ENCODE results near the gene CES4A.
"Not testable (repeated sequence)": the region's sequence is repeated elsewhere in the genome, so short reads cannot be mapped to it uniquely, and the experiment has no call there.

CES4A gene

DNA sequence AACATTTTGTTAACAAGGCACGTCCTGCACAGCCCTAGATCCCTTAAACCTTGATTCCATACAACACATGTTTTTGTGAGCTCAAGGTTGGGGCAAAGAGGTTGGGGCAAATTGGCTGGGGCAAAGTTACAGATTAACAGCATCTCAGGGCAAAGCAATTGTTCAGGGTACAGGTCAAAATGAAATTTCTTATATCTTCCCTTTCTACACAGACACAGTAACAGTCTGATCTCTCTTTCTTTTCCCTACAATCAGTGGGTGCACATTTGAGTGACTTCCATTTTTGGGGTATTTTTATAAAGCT lies 32.3 kb upstream of the CES4A start:
- DNase-seq (ENCODE audit: low spot score), result not testable (repeated sequence)

DNA sequence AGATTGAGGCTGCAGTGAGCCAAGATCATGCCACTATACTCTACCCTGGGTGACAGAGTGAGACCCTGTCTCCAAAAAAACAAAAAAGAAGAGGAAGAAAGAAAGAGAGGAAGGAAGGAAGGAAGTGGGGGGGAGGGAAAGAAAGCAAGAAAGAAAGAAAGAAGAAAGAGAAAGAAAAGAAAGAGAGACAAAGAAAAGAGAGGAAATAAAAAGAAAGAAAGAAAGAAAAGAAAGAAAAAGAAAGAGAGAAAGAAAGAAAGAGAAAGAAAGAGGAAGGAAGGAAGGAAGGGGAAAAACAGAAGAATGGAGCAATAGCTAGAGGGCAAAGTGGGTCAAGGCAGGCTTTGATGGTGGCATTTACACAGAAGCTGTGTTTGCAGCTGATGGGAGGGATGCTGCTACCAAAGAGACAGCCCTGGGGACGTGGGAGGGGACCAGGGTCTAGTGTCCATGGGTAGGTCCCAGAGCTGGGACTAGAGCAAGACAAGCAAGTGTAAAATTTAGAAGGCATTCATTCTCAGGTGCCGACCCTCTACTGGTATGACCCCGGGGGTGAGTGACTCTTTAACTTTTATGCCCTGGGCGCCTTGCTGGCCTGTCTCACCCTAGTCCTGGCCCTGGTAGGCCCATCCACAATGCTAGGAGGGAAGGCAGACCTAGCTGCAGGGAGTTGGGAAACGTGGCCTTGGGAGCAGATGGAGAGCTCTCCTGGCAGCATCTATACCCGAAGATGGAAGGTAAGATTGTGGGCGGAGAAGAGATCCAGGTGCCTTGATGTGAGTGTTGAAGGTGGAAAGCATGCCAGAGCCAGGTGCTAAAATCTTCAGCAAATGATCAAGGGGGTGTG lies 29.3 kb upstream of the CES4A start:
- DNase-seq (ENCODE audit: low spot score), result no peak

DNA sequence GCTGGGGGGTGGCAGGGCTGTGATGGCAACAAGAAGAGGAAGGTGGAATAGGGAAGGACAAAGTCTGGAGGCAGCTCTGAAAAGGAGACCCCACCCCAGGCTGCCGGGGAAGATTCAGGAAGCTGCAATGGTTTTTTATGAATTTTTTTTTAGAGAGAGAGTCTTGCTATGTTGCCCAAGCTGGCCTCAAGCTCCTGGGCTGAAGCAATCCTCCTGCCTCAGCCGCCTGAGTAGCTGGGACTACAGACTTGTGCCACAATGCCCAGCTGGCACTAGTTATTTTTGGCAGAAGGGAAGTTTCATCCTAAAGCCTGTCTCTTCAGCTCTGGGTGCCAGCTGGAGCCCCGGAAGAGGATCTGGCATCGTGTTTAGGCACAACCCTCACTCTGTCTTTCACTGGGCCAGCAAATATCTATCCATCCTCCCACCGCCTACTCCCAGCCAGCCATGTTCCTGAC lies 28.7 kb upstream of the CES4A start:
- no peak for DNase-seq (ENCODE audit: low spot score)

DNA sequence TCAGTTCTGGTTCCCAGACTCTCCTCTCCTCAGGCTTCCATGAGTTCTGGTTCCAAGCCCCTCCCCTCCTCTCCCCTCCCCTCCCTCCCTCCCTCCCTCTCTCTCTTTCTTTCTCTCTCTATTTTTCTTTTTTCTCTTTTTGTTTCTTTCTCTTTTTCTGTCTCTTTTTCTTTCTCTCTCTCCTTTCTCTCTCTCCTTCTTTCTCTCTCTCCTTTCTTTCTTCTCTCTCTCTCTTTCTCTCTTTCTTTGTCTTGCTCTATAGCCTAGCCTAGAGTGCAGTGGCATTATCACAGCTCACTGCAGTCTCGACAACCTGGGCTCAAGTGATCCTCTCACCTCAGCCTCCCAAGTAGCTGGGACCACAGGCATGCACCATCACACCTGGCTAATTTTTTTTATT lies 28.1 kb upstream of the CES4A start:
- DNase-seq (ENCODE audit: low spot score), result no peak

DNA sequence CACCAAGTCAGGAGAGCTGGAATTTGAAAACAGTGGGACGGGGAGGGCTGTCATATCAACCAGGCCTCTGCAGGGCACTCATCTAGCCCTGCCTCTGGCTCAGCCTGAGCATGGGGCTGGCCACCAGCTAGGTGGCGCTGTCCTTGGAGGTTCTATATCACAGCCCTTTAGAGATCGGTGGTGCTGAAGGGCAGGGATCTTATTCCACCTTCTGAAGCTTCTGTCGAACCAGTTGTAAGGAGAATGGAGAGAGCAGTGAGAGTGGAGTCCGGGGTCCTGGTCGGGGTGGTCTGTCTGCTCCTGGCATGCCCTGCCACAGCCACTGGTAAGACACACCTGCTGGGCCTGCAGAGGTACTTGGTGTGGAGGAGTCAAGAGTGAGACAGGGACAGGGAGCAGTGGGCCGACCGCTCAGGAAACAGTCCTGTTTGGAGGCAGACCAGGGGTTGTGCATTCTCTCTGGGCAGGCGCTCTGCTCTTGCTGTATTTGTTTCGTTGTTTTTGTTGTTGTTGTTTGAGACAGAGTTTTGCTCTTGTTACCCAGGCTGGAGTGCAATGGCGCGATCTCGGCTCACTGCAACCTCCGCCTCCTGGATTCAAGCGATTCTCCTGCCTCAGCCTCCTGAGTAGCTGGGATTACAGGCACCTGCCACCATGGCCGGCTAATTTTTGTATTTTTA lies 27.2 kb upstream of the CES4A start, which contains the start of gene CES3:
Gene CES3 (plus strand): TSS at position 202 of the 680 bp plus-strand sequence. CDS start 42 bp downstream, at position 244.
- peak; percentile 41 for DNase-seq (ENCODE audit: low spot score)

DNA sequence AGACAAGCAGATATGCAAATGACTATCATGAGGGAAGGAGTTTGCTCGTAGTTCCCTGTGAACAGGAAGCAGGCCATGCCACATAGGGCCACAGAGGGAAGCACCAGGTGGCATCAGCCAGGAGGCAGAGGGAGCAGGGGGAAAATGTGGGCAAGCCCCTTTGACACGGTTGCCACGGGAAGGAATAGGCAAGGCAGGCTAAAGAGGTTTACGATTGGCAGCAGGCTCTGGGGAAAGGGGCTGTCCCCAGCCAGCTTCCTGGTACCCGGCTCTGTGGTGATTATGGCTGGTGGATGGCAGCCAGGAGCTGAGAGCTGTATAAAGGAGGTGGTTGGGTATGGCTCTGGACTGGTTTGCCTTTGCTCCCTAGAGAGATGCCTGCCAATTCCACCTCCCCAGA lies 26.5 kb upstream of the CES4A start:
- no peak for DNase-seq (ENCODE audit: low spot score)

DNA sequence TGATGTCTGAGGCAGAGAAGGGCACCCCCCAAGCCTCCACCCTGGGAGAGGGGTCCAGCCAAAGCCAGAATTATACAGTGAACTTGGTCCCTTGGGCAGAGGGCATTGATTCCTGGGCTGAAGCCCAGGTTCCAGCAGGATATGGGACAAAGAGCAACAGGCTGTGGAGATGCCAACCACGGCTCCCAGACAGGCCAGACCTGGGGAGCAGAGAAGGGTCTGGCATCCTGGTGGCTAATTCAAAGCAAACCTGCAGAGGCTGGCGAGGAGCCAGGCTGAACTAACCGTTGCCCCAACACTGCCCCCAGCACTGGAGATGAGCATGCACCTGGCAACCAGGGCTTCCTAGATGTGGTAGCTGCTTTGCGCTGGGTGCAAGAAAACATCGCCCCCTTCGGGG lies 24.3 kb upstream of the CES4A start:
- DNase-seq (ENCODE audit: low spot score), result no peak

DNA sequence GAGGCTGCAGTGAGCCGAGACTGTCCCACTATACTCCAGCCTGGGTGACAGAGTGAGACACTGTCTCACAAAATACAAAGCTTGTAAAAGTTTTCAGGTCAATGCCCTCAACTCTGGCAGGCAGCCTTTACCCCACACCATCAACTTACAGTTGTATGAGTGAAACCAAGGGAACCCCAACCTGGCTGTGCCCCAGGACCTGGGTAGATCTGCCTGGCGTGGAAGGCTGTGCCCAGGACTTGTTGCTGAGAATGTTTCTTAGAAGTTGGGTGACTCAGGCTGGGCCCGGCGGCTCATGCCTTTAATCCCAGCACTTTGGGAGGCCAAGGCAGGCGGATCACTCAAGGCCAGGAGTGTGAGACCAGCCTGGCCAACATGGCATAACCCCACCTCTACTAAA lies 19.5 kb upstream of the CES4A start:
- DNase-seq (ENCODE audit: low spot score), result no peak

DNA sequence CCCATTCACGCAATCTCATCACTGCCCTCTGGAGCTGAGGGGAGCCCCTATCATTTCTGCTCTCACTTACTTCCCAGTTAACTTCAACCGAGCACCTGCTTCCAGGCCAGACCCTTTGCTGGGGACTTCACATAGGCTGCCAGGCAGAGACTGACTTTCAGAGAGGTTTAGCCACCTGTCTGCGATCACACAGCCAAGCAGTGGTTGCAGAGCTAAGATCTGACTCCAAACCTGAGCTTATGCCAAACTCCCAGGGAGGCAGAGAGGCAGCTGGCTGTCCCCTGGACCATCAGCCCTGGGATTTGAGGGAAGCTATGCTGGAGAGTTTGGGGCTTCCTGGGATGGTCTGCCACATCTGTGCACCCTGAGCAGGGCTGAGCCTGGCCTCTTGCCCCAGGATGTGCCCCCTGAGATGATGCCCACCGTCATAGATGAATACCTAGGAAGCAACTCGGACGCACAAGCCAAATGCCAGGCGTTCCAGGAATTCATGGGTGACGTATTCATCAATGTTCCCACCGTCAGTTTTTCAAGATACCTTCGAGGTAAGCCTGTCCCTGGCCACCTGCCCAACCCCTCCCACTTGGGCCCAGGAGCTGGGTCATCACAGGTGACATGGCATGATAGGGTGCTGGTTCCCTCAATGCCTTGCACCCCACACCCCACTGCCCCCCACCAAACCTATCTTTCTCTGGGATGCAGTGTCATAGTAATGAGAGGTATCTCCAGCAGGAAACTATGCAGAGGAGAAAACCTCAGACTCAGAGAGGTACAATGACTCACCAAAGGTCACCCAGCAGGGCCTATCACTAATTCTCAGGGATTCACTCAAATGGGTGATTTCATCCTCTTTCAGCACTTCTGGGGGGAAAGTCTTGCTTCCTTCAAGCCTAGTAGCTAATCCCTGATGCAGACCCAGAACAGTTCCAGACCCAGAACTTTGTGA lies 17.3 kb upstream of the CES4A start:
- no peak for DNase-seq (ENCODE audit: low spot score)

DNA sequence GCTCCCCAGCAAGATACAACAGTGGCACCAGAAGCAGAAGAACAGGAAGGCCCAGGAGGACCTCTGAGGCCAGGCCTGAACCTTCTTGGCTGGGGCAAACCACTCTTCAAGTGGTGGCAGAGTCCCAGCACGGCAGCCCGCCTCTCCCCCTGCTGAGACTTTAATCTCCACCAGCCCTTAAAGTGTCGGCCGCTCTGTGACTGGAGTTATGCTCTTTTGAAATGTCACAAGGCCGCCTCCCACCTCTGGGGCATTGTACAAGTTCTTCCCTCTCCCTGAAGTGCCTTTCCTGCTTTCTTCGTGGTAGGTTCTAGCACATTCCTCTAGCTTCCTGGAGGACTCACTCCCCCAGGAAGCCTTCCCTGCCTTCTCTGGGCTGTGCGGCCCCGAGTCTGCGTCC lies 15.4 kb upstream of the CES4A start:
- DNase-seq (ENCODE audit: low spot score), result no peak

DNA sequence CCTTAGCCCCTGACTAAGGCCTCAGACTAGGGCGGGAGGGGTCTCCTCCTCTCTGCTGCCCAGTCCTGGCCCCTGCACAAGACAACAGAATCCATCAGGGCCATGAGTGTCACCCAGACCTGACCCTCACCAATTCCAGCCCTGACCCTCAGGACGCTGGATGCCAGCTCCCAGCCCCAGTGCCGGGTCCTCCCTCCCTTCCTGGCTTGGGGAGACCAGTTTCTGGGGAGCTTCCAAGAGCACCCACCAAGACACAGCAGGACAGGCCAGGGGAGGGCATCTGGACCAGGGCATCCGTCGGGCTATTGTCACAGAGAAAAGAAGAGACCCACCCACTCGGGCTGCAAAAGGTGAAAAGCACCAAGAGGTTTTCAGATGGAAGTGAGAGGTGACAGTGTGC lies 14.7 kb upstream of the CES4A start:
- DNase-seq (ENCODE audit: low spot score), result no peak

DNA sequence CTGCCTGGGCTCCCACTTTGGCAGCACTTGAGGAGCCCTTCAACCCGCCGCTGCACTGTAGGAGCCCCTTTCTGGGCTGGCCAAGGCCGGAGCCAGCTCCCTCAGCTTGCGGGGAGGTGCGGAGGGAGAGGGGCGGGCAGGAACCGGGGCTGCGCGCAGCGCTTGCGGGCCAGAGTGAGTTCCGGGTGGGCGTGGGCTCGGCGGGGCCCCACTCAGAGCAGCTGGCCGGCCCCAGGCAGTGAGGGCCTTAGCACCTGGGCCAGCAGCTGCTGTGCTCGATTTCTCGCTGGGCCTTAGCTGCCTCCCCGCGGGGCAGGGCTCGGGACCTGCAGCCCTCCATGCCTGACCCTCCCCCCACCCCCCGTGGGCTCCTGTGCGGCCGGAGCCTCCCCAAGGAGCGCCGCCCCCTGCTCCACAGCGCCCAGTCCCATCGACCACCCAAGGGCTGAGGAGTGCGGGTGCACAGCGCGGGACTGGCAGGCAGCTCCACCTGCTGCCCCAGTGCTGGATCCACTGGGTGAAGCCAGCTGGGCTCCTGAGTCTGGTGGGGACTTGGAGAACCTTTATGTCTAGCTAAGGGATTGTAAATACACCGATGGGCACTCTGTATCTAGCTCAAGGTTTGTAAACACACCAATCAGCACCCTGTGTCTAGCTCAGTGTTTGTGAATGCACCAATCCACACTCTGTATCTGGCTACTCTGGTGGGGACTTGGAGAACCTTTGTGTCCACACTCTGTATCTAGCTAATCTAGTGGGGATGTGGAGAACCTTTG lies 14.0 kb upstream of the CES4A start:
- not testable (repeated sequence) for DNase-seq (ENCODE audit: low spot score)

DNA sequence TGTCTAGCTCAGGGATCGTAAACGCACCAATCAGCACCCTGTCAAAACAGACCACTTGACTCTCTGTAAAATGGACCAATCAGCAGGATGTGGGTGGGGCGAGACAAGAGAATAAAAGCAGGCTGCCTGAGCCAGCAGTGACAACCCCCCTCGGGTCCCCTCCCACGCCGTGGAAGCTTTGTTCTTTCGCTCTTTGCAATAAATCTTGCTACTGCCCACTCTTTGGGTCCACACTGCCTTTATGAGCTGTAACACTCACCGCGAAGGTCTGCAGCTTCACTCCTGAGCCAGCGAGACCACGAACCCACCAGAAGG lies 13.5 kb upstream of the CES4A start:
- DNase-seq (ENCODE audit: low spot score), result not testable (repeated sequence)

DNA sequence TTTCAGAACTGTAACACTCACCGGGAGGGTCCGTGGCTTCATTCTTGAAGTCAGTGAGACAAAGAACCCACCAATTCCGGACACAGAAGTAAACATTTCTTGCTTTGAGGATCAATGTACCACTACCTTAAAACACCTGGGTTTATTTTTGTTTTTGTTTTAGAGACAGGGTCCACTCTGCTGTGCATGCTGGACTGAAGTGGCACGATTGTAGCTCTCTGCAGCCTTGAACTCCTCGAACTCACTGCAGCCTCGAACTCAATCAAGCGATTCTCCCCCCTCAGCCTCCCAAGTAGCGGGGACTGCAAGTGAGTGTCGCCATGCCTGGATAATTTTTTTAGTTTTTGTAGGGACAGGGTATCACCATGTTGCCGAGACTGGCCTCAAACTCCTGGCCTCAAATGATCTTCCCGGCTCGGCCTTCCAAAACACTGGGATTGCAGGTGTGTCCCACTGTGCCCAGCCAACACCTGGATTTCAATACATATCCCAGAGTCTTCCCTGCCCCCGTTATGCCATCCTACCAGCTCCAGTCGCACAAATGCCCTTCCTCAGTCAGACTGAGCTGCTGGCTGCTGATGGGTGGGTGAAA lies 13.0 kb upstream of the CES4A start:
- DNase-seq (ENCODE audit: low spot score), result no peak

DNA sequence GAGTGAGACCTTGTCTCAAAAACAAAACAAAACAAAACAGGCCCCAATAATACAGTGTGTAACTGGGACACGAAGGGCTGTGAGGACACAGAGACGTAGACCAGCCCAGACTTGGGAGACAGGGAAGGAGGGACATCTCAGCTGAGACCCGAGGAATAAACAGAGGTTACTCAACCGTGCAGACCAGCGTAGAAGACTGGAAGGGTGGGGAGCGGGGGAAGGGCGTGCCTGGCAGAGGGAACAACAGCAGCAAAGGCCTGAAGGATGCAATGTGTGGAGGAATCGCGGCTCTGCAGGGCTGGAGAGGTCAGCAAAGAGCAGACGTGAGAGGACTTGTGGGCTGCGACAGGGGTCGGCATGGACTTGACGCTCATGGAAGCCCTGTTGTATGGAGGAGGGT lies 11.6 kb upstream of the CES4A start:
- no peak for DNase-seq (ENCODE audit: low spot score)

DNA sequence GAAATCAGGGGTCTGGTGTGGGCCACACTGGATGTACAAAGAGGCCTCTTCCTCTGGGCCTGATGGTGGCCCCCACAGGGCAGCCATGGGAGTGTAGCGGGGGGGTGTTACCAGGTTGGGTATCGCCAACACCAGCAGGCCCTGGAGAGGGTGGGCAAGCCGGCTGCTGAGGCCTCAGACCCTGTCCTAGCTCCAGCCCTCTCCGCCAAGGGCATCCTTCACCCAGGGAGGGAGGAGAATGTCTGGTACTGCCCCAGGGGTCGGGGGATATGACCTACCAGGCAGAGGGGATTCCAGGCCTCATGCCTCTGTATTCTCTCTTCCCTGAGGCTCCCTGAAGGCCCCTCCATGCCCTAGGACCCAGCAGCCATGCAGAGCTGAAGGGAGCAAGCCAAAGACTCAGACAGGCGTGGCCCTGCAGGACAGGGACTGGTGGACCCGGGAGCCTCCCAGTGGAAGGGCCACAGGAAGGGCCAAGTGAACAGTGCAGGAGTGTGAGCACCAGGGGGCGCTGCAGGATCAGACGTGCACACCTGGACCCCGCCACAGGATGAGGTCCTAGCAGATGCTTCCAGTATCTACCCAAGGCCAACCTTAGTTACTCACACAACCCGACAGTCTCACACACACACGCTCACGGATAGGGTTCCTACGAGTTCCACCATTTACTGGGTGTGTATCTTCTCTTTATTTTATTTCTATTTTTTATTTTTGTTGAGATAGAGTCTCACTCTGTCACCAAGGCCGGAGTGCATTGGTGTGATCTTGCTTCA lies 10.9 kb upstream of the CES4A start:
- peak; percentile 87 for DNase-seq (ENCODE audit: low spot score)

DNA sequence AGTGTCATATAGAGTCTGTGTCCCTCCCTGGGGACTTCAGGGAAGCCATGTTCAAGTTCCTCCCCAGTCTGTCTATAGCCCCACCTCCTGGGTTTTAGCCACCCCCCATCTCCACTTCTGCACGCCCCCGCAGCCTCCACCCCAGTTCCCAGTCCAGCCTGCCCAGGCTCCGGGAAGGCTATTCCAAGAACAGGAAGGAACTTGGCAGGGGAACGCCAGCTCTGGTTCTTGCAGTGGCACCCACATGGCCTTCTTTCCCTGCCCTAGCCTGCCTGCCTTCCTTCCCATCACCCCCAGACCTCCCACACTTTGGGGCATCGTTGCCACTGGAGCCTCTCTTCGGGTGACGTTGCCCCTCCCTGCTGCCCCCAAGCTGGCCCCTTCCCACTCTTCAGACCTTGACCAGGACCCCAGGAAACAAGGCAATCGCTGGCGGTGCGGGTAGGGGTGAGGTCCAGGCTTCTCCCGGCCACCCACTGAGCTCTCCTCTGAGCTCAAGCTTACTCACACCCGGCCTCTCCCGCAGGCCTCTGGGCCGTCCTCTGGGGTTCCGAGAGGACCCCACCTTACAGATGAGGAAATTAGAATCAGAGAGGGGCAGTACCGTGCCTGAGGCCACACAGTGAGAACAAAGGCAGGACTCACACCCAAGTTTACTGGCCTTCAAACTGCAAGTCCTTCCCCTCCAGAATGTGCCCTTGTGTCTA lies 9.2 kb upstream of the CES4A start:
- no peak for DNase-seq (ENCODE audit: low spot score)

DNA sequence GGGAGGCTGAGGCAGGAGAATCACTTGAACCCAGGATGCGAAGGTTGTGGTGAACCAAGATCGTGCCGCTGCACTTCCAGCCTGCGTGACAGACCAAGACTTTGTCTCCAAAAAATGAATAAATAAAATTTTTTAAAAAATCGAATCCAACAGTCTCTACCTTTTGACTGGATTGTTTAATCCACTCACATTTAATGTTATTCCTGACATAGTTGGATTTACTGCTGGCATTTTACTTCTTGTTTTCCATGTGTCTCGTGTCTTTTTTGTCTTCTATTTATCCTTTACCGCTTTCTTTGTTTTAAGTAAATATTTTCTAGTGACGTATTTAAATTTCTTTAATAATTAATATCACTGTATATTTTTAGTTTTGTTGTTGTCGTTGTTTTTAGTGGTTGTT lies 5.4 kb upstream of the CES4A start:
- DNase-seq (ENCODE audit: low spot score), result no peak

DNA sequence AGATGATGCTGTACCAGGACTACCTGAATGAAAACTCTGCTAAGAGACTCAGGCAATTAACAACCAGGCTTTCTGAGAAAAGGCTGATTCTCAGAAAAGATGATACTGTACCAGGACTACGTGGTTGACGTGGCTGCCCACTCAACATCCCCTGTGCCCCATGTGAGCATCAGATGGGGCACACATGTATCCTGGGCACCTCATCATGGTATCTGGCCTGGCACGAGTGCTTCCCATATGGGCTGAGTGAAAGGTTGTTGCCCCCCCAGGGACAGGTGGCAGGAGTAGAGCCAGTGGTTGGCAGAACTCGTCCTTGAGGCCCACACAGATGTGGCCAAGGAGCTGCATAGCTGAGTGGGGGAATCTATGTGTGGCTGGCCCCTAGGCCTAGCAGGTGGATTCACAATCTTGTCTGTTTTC lies 3.5 kb upstream of the CES4A start:
- no peak for DNase-seq (ENCODE audit: low spot score)

DNA sequence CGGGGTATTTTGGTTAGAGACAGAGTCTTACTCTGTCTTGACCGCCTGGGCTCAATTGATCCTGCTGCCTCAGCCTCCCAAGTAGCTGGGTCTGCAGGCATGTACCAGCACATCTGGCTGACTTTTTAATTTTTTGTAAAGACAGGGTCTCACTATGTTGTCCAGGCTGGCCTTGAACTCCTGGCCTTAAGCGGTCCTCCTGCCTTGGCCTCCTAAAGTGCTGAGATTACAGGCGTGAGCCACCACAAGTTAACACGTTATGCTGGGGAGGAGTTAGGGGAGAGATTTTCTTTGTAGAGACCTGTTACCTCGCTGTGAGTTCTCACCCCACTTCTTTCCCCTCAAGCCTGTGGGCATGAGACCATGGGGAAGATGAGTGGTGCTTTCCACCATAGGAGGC lies 1.8 kb upstream of the CES4A start:
- DNase-seq (ENCODE audit: low spot score), result no peak

Data from CD4-positive, alpha-beta T cell treated with Interleukin-6 at 100 ng/mL for 8 hours (primary cell).